Fibroblast of lung (primary cell): ENCODE data around the gene MYPOP. TPM values are rescaled to one million over a fixed set of nuclear protein-coding genes. Genes with fewer than 3 reads are reported as not detected.

Source experiments
- DNase-seq, 2 donors: peaks; one replicate each; pipeline versions ENCODE4 v3.0.0 to v3.0.0-alpha.2; 2010; ENCODE audit warnings: low read depth in 2 of 2
- H2AFZ ChIP-seq: 2 replicates; pipeline ENCODE4 v1.5.1; 2012; ENCODE audit warnings: low read length, control low read depth, inconsistent platforms
- H3K27ac ChIP-seq: 2 replicates; pipeline ENCODE4 v1.5.1; 2011; ENCODE audit warnings: low read length, control low read depth; ENCODE audit not compliant: insufficient read depth
- H3K27me3 ChIP-seq: 2 replicates; pipeline ENCODE4 v1.5.1; 2011; ENCODE audit warnings: mild to moderate bottlenecking, low read length; ENCODE audit not compliant: control insufficient read depth, insufficient read depth
- H3K36me3 ChIP-seq: 2 replicates; pipeline ENCODE4 v1.5.1; 2011; ENCODE audit warnings: low read length; ENCODE audit not compliant: control insufficient read depth, insufficient read depth
- H3K4me1 ChIP-seq: 2 replicates; pipeline ENCODE4 v1.5.1; 2011; ENCODE audit warnings: low read length; ENCODE audit not compliant: control insufficient read depth, insufficient read depth; ENCODE audit errors: extremely low read depth
- H3K4me2 ChIP-seq: 2 replicates; pipeline ENCODE4 v1.5.1; 2011; ENCODE audit warnings: low read length, control low read depth; ENCODE audit not compliant: insufficient read depth; ENCODE audit errors: extremely low read depth
- H3K4me3 ChIP-seq, 4 experiments: fragments of 200-600 bp in 1 of 4; sonication (generic) in 1 of 4; replicated peaks in 1 of 4; 2 replicates each; pipeline ENCODE4 v1.5.1; 2011 to 2016; ENCODE audit warnings: low read length in 4 of 4, low read depth in 3 of 4, mild to moderate bottlenecking in 3 of 4, control low read depth in 2 of 4, inconsistent platforms in 1 of 4, mixed read lengths in 1 of 4; ENCODE audit not compliant: insufficient read depth in 1 of 4; ENCODE audit errors: control extremely low read depth in 1 of 4
- H3K79me2 ChIP-seq: 2 replicates; pipeline ENCODE4 v1.5.1; 2012; ENCODE audit warnings: mild to moderate bottlenecking, low read length, inconsistent platforms; ENCODE audit not compliant: control insufficient read depth, insufficient read depth
- H3K9ac ChIP-seq: 2 replicates; pipeline ENCODE4 v1.5.1; 2011; ENCODE audit warnings: mild to moderate bottlenecking, low read length, control low read depth; ENCODE audit not compliant: insufficient read depth
- H3K9me3 ChIP-seq: 2 replicates; pipeline ENCODE4 v1.5.1; 2012; ENCODE audit warnings: low read depth, low read length; ENCODE audit not compliant: control insufficient read depth, insufficient read depth
- H4K20me1 ChIP-seq: 2 replicates; pipeline ENCODE4 v1.5.1; 2011; ENCODE audit warnings: low read length; ENCODE audit not compliant: control insufficient read depth, insufficient read depth; ENCODE audit errors: extremely low read depth
- EZH2 ChIP-seq: IDR thresholded peaks from 2 replicates; pipeline ENCODE4 v1.5.1; 2012; ENCODE audit warnings: low read length, control low read depth, mild to moderate bottlenecking; ENCODE audit errors: missing control alignments
- polyA plus RNA-seq, 2 donors: library from polyadenylated mRNA; depleted of rRNA in 1 of 2; stranded (reverse) in 1 of 2; unstranded in 1 of 2; fragments of >200 nt; gene quantifications; 2 replicates each; pipeline ENCODE4 v1.2.1, GENCODE V29; 2011 to 2012; ENCODE audit warnings: missing spikeins in 1 of 2
- total RNA-seq: library from RNA; depleted of rRNA; stranded (reverse); fragments of >200 nt; gene quantifications from 2 replicates; pipeline ENCODE4 v1.2.1, GENCODE V29; 2014
- TF ChIP-seq, protein P1 (sequence below), 2 donors: IDR thresholded peaks in 1 of 2; conservative IDR thresholded peaks in 1 of 2; 1 replicate in 1 of 2; 2 replicates in 1 of 2; pipeline ENCODE4 v1.5.1; 2011 to 2012; ENCODE audit warnings: low read length in 2 of 2, control low read depth in 1 of 2, inconsistent platforms in 1 of 2, low read depth in 1 of 2, mild to moderate bottlenecking in 1 of 2

Gene MYPOP
- total and polyA plus RNA-seq, 2 donors (not counting 1 experiment from before 2014, with no cell fraction given), result 0.81 to 1.3 TPM

DNA sequence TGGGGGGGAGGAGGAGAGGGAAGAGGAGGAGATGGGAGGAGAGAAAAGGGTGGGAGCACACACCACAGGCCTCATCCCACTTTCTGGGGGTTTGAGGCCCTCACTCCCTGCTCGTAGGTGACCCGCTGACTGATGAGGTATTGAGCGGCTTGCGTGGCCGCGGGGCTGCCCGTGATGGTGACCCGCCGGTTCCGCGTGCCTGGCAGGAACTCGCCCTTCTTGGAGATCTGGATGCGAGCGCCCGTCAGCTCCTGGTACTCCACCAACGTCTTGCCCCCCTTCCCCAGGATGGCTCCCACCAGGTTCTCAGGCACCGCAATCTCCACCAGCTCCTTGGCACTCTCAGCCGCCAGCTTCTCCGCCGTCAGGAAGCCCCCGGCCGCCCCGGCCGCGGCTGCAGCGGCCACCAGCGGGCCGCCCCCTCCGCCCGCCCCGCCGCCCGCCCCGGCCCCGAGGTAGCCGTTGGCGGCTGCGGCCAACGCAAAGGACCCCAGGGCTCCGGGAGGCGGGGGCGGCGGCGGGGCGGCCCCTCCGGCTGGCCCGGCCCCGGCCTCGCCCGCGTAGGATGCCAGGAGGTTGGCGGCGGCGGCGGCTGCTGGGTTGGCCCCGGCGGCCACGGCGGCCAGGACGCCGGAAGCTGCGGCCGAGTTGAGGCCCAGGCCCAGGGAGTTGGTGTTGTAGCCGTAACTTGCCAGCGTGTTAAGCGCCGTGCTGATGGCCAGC, 37.5 kb upstream of the MYPOP start:
- Histone ChIP-seq H4K20me1 (no peaks in the 10 kb centered on the region), H2AFZ (no peak overlapping the region), H3K4me2 (no peak overlapping the region), H3K36me3 (no peaks in the 10 kb centered on the region), H3K27me3 (peaks cover 4% of the 10 kb centered on the region), H3K79me2 (no peaks in the 10 kb centered on the region), H3K4me1 (no peaks in the 10 kb centered on the region), H3K9me3 (no peaks in the 10 kb centered on the region), H3K4me3 (no peak overlapping the region), H3K9ac (no peak overlapping the region), H3K27ac (no peak overlapping the region)
- DNase-seq, result no peak
- TF ChIP-seq EZH2, result peak; percentile 62
- TF ChIP-seq, protein P1, sequence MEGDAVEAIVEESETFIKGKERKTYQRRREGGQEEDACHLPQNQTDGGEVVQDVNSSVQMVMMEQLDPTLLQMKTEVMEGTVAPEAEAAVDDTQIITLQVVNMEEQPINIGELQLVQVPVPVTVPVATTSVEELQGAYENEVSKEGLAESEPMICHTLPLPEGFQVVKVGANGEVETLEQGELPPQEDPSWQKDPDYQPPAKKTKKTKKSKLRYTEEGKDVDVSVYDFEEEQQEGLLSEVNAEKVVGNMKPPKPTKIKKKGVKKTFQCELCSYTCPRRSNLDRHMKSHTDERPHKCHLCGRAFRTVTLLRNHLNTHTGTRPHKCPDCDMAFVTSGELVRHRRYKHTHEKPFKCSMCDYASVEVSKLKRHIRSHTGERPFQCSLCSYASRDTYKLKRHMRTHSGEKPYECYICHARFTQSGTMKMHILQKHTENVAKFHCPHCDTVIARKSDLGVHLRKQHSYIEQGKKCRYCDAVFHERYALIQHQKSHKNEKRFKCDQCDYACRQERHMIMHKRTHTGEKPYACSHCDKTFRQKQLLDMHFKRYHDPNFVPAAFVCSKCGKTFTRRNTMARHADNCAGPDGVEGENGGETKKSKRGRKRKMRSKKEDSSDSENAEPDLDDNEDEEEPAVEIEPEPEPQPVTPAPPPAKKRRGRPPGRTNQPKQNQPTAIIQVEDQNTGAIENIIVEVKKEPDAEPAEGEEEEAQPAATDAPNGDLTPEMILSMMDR (conservative IDR thresholded peaks at IDR 0.05 in 1 of 2, IDR thresholded peaks at IDR 0.05 in 1 of 2; ENCODE audit: low read depth in 1 of 2, low read length in 2 of 2), result no peak

DNA sequence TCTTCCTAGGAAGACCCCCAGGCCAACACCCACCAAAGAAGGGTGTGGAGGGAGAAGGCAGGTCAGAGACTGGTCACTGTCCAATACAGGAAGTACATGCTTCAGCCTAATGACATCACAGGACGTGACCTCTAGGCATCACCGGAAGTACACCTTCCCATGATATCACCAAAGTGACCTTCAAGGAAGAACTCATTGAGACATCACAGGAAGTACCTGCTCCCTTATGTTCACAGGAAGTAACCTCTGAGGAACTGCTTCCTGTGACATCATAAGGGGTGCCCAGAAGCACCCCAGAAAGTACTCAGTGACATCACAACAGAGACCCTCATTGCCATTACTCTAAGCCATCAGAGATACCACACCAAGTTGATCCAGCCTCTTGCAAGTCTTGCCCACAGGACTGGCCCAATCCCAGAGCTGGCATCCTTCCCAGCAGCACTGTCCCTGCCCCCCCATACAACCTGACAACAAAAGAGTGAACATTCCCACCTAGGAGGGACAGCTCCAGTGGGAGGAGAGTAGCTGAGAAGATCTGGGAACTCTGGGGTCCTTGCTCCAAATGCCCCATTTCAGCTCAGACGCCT, 36.4 kb upstream of the MYPOP start:
- no peak overlapping the region for H3K9ac ChIP-seq
- no peak overlapping the region for H3K4me2 ChIP-seq
- no peak overlapping the region for H3K4me3 ChIP-seq
- DNase-seq, result no peak
- H3K9me3 ChIP-seq, result no peaks in the 10 kb centered on the region
- H4K20me1 ChIP-seq, result no peaks in the 10 kb centered on the region
- H3K27me3 ChIP-seq, result peaks cover 4% of the 10 kb centered on the region
- H2AFZ ChIP-seq, result no peak overlapping the region
- no peak for TF ChIP-seq EZH2
- TF ChIP-seq, protein P1 (conservative IDR thresholded peaks at IDR 0.05 in 1 of 2, IDR thresholded peaks at IDR 0.05 in 1 of 2; ENCODE audit: low read depth in 1 of 2, low read length in 2 of 2), result no peak
- H3K27ac ChIP-seq, result no peak overlapping the region
- H3K79me2 ChIP-seq, result no peaks in the 10 kb centered on the region
- no peaks in the 10 kb centered on the region for H3K4me1 ChIP-seq
- H3K36me3 ChIP-seq, result no peaks in the 10 kb centered on the region

DNA sequence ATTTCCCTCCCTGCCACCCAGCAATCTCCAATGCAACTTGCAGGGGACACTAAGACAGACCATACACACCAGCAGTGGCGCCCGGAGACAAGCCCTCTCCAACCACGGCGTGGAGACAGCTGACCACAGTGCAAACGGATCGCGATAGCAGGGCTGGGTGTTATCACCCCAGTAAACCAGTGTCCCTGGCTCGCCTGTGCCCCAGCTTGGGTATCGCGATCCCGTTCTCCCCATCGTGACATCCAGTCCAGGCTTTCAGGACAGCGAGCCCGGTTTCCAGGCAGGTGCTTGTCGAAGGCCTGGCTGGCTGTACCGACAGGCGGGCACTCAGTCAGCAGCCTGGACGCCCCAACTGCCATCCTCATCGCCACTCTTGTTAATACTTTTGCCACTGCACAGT, 32.9 kb upstream of the MYPOP start:
- no peak overlapping the region for H2AFZ ChIP-seq
- no peaks in the 10 kb centered on the region for H3K36me3 ChIP-seq
- peaks cover 4% of the 10 kb centered on the region for H3K27me3 ChIP-seq
- TF ChIP-seq, protein P1 (conservative IDR thresholded peaks at IDR 0.05 in 1 of 2, IDR thresholded peaks at IDR 0.05 in 1 of 2; ENCODE audit: low read depth in 1 of 2, low read length in 2 of 2), result no peak
- no peak for TF ChIP-seq EZH2
- no peak overlapping the region for H3K4me2 ChIP-seq
- no peak overlapping the region for H3K4me3 ChIP-seq
- no peak for DNase-seq
- H3K9me3 ChIP-seq, result no peaks in the 10 kb centered on the region
- no peak overlapping the region for H3K9ac ChIP-seq
- no peak overlapping the region for H3K27ac ChIP-seq
- no peaks in the 10 kb centered on the region for H4K20me1 ChIP-seq
- no peaks in the 10 kb centered on the region for H3K4me1 ChIP-seq
- H3K79me2 ChIP-seq, result no peaks in the 10 kb centered on the region
